Transverse colon (tissue), 4 donors: ENCODE data around the gene SLC27A4. TPM values are rescaled to one million over a fixed set of nuclear protein-coding genes. Genes with fewer than 3 reads are reported as not detected.

Source experiments
- DNase-seq: peaks from one replicate; pipeline ENCODE4 v3.0.0-alpha.2; 2019
- H3K27ac ChIP-seq, 4 donors: fragments of 200-600 bp; sonication (generic); 2 replicates each; pipeline ENCODE4 v1.5.1; 2016 to 2018; ENCODE audit warnings: inconsistent platforms in 4 of 4
- H3K27me3 ChIP-seq: fragments of 200-600 bp; sonication (generic); 2 replicates; pipeline ENCODE4 v1.5.1; 2017; ENCODE audit warnings: inconsistent platforms
- H3K36me3 ChIP-seq, 4 donors: fragments of 200-600 bp; sonication (generic); 2 replicates each; pipeline ENCODE4 v1.5.1; 2017 to 2019; ENCODE audit warnings: inconsistent platforms in 4 of 4
- H3K4me1 ChIP-seq, 4 donors: fragments of 200-600 bp; sonication (generic); 2 replicates each; pipeline ENCODE4 v1.5.1; 2017 to 2020; ENCODE audit warnings: inconsistent platforms in 4 of 4
- H3K4me3 ChIP-seq, 4 donors: fragments of 200-600 bp; sonication (generic); 1 replicate in 1 of 4; 2 replicates in 3 of 4; pipeline versions ENCODE4 v1.5.1 to v1.6.1; 2017 to 2019; ENCODE audit warnings: inconsistent platforms in 4 of 4
- H3K9me3 ChIP-seq, 2 donors: fragments of 200-600 bp; sonication (generic); 2 replicates each; pipeline ENCODE4 v1.5.1; 2017 to 2019; ENCODE audit warnings: inconsistent platforms in 2 of 2
- EP300 ChIP-seq: sonication (generic); formaldehyde crosslinking; IDR thresholded peaks from one replicate; pipeline ENCODE4 v1.6.1; 2017; ENCODE audit warnings: antibody characterized with exemption, low read depth
- POLR2A ChIP-seq: fragments of 450-650 bp; IDR thresholded peaks from one replicate; pipeline ENCODE4 v1.6.1; 2016; ENCODE audit warnings: antibody characterized with exemption, mild to moderate bottlenecking, moderate library complexity
- POLR2AphosphoS5 ChIP-seq, 3 donors: sonication (generic); formaldehyde crosslinking; IDR thresholded peaks; one replicate each; pipeline ENCODE4 v1.6.1; 2016; ENCODE audit warnings: antibody characterized with exemption in 3 of 3
- WGBS, 2 donors: methylation state at CpG; one replicate each; pipeline ENCODE4 v1.1.5; 2018; ENCODE audit warnings: low coverage in 1 of 2; 5-methylcytosine and 5-hydroxymethylcytosine counted together
- in situ Hi-C, 4 donors: fragments of 200-750 bp; cut with MboI; loops; one replicate each; pipeline versions ENCODE4 v1.15.0 to v1.15.1; 2017; ENCODE audit warnings: low sequenced_read_pairs in 3 of 4, low pct_ligation_motif_present in 1 of 4, low pct_unique_long_range_greater_than_20kb in 1 of 4
- intact Hi-C: fragments of 100-400 bp; cut with DNase I; formaldehyde crosslinking; loops from one replicate; pipeline ENCODE4 v1.15.1; 2023; ENCODE audit warnings: low total_unique reads
- total RNA-seq, 4 donors: library from RNA; depleted of rRNA; stranded (reverse); fragments of >200 nt; gene quantifications; one replicate each; pipeline ENCODE4 v1.1.0, GENCODE V29; 2016
- TF ChIP-seq, protein P1 (sequence below), 5 experiments: fragments of 200-600 bp in 3 of 5; fragments of 450-650 bp in 2 of 5; sonication (generic) in 3 of 5; IDR thresholded peaks; 1 replicate in 2 of 5; 2 replicates in 3 of 5; pipeline ENCODE4 v1.5.1; 2016 to 2017; ENCODE audit warnings: antibody characterized with exemption in 5 of 5, inconsistent platforms in 3 of 5, mild to moderate bottlenecking in 2 of 5, moderate library complexity in 1 of 5

Gene SLC27A4
- total RNA-seq, 4 donors from 2014 or later, result 26.3 to 92.4 (median 44.2) TPM

DNA sequence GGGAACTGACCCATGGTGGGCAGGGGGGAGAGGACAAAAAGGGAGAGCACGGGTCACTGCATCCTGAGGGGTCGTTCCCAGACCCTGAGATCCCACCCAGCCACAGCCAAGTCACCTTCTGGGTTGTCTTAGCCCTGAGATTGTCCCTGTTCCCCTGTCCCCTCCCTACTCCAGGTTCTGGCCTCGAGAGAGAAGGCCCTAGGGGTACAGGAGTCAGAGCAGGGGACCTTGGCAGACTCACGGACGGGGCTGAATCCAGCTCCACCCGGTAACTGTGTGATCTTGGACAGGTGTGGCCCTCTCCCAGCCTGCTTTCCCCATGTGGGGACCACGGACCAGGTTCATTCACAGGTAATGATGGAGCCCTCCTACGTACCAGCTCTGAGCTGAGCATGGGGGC lies 69.1 kb downstream of the SLC27A4 start:
- 33% methylated on average over 8 of the region's 8 CpGs; no CpG with 5 or more reads in 1 of the 2 donors for WGBS, 2 donors
- intact Hi-C loops (no loop called here), in situ Hi-C loops (no loop called here)
- no peak for DNase-seq
- Histone ChIP-seq H3K36me3 (no peaks in the 10 kb centered on the region), H3K4me3 (no peak overlapping the region), H3K27ac (no peak overlapping the region), H3K27me3 (peaks cover 62% of the 10 kb centered on the region), H3K4me1 (no peaks in the 10 kb centered on the region), H3K9me3 (no peaks in the 10 kb centered on the region)
- TF ChIP-seq, protein P1, sequence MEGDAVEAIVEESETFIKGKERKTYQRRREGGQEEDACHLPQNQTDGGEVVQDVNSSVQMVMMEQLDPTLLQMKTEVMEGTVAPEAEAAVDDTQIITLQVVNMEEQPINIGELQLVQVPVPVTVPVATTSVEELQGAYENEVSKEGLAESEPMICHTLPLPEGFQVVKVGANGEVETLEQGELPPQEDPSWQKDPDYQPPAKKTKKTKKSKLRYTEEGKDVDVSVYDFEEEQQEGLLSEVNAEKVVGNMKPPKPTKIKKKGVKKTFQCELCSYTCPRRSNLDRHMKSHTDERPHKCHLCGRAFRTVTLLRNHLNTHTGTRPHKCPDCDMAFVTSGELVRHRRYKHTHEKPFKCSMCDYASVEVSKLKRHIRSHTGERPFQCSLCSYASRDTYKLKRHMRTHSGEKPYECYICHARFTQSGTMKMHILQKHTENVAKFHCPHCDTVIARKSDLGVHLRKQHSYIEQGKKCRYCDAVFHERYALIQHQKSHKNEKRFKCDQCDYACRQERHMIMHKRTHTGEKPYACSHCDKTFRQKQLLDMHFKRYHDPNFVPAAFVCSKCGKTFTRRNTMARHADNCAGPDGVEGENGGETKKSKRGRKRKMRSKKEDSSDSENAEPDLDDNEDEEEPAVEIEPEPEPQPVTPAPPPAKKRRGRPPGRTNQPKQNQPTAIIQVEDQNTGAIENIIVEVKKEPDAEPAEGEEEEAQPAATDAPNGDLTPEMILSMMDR (IDR thresholded peaks at IDR 0.05), result no peak
- no peak for TF ChIP-seq EP300
- no peak for TF ChIP-seq POLR2A
- no peak for TF ChIP-seq POLR2AphosphoS5 (IDR thresholded peaks at IDR 0.05)

DNA sequence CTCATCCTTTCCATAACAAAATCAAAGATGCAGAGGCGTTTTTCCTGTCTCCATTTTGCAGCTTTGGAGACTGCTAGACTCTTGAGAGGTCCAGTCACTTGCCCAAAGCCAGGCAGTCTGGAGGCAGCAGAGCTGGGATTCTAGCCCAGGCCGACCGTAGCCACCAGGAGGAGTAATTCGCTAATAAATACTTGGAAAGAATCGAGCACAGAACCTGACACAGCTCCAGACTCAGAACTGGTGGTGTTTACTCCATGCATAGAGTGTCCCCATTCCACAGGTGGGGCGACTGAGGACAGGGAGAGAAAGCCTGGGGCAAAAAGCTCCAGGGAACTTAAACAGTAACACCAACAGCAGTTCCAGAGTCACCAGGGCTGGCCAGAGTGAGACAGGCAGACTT lies 69.7 kb downstream of the SLC27A4 start:
- 11 to 34% methylated on average over 5 to 6 of the region's 6 CpGs for WGBS, 2 donors
- Histone ChIP-seq H3K27me3 (peaks cover 62% of the 10 kb centered on the region), H3K9me3 (no peaks in the 10 kb centered on the region), H3K4me3 (no peak overlapping the region), H3K27ac (no peak overlapping the region), H3K36me3 (no peaks in the 10 kb centered on the region), H3K4me1 (no peaks in the 10 kb centered on the region)
- DNase-seq, result no peak
- in situ Hi-C loops, result no loop called here
- intact Hi-C loops, result no loop called here
- TF ChIP-seq POLR2A (no peak), EP300 (no peak), POLR2AphosphoS5 (IDR thresholded peaks at IDR 0.05) (no peak)
- TF ChIP-seq, protein P1 (IDR thresholded peaks at IDR 0.05), result no peak

Other genes starting within 250 kb of the SLC27A4 start
- 100 to 1,000 TPM; 109 to 434 (median 164) TPM for gene PTGES2, start 212.8 kb upstream of the SLC27A4 start, total RNA-seq
- 100 to 1,000 TPM in 1 of 4 donors, 10 to 100 TPM in 2, 1 to 10 TPM in 1; 8.6 to 115 (median 37.3) TPM for gene LCN2, start 191.1 kb upstream of the SLC27A4 start, total RNA-seq
- 100 to 1,000 TPM in 3 of 4 donors, 10 to 100 TPM in 1; 97.3 to 178 (median 149) TPM for gene BBLN, start 180.3 kb upstream of the SLC27A4 start, total RNA-seq
- gene CIZ1, start 149.0 kb upstream of the SLC27A4 start, total RNA-seq, result 100 to 1,000 TPM in 1 of 4 donors, 10 to 100 TPM in 3; 59.9 to 211 (median 73.0) TPM
- gene DNM1, start 137.1 kb upstream of the SLC27A4 start, total RNA-seq, result 10 to 100 TPM in 2 of 4 donors, 1 to 10 TPM in 2; 7.5 to 41.8 (median 14.3) TPM
- gene GOLGA2, start 64.5 kb upstream of the SLC27A4 start, total RNA-seq, result 100 to 1,000 TPM in 1 of 4 donors, 10 to 100 TPM in 3; 69.9 to 206 (median 75.5) TPM
- 10 to 100 TPM in 2 of 4 donors, 1 to 10 TPM in 1, not detected in 1; 7.8 to 20.8 (median 20.8) TPM for gene SWI5, start 64.3 kb upstream of the SLC27A4 start, total RNA-seq
- 10 to 100 TPM in 3 of 4 donors, 1 to 10 TPM in 1; 6.0 to 47.0 (median 12.5) TPM for gene TRUB2, start 18.1 kb upstream of the SLC27A4 start, total RNA-seq
- gene COQ4, start 17.7 kb upstream of the SLC27A4 start, total RNA-seq, result 100 to 1,000 TPM in 3 of 4 donors, 10 to 100 TPM in 1; 90.8 to 117 (median 109) TPM
- 10 to 100 TPM; 24.7 to 37.5 (median 27.9) TPM for gene URM1, start 30.8 kb downstream of the SLC27A4 start, total RNA-seq
- 10 to 100 TPM in 1 of 4 donors, 1 to 10 TPM in 3; 4.5 to 19.7 (median 7.8) TPM for gene CERCAM, start 80.3 kb downstream of the SLC27A4 start, total RNA-seq
- 10 to 100 TPM; 13.2 to 62.3 (median 19.8) TPM for gene ODF2, start 115.5 kb downstream of the SLC27A4 start, total RNA-seq
- gene GLE1, start 164.2 kb downstream of the SLC27A4 start, total RNA-seq, result 100 to 1,000 TPM in 1 of 4 donors, 10 to 100 TPM in 3; 24.3 to 120 (median 58.7) TPM
- gene SPTAN1, start 212.1 kb downstream of the SLC27A4 start, total RNA-seq, result 100 to 1,000 TPM; 234 to 464 (median 328) TPM